Testis (tissue), 3 donors: ENCODE measurements around the gene ACYP1. TPM values are rescaled to one million over a fixed set of nuclear protein-coding genes. Genes with fewer than 3 reads are reported as not detected.

ENCODE experiments used
- DNase-seq: peaks from one replicate; pipeline ENCODE4 v3.0.0-alpha.2; 2019
- H3K27ac ChIP-seq, 2 donors: fragments of 200-600 bp; sonication (generic); one replicate each; pipeline ENCODE4 v1.5.1; 2019
- H3K27me3 ChIP-seq: fragments of 200-600 bp; sonication (generic); one replicate; pipeline ENCODE4 v1.5.1; 2019
- H3K36me3 ChIP-seq: fragments of 200-600 bp; sonication (generic); one replicate; pipeline ENCODE4 v1.5.1; 2017; ENCODE audit warnings: low read depth; ENCODE audit errors: missing control alignments
- H3K4me1 ChIP-seq: fragments of 200-600 bp; sonication (generic); one replicate; pipeline ENCODE4 v1.5.1; 2019
- H3K4me3 ChIP-seq, 2 donors: fragments of 200-600 bp; sonication (generic); one replicate each; pipeline ENCODE4 v1.5.1; 2017 to 2019
- H3K9me3 ChIP-seq: fragments of 200-600 bp; sonication (generic); one replicate; pipeline ENCODE4 v1.5.1; 2017
- POLR2A ChIP-seq: fragments of 450-650 bp; IDR thresholded peaks from one replicate; pipeline ENCODE4 v1.6.1; 2017; ENCODE audit warnings: antibody characterized with exemption, mild to moderate bottlenecking, moderate library complexity
- WGBS, 2 donors: methylation state at CpG; one replicate each; pipeline ENCODE4 v1.1.5; 2018; 5-methylcytosine and 5-hydroxymethylcytosine counted together
- intact Hi-C: fragments of 100-400 bp; cut with DNase I; formaldehyde crosslinking; loops from one replicate; pipeline ENCODE4 v1.15.1; 2023; ENCODE audit warnings: low total_unique reads
- polyA plus RNA-seq: library from polyadenylated mRNA; stranded (reverse); fragments of 350-450 nt; fragmentation: Illumina TruSeq; extraction: RNeasy Lipid Tissue Mini Kit (QIAGEN cat#74804); gene quantifications from one replicate; pipeline ENCODE4 v1.2.3, GENCODE V29; 2014; ENCODE audit warnings: low read depth, low replicate concordance; ENCODE audit not compliant: insufficient read depth
- total RNA-seq, 2 donors: library from RNA; depleted of rRNA; stranded (reverse); fragments of >200 nt; gene quantifications; one replicate each; pipeline ENCODE4 v1.2.3, GENCODE V29; 2016
- TF ChIP-seq, protein P1 (sequence below), 3 experiments: fragments of 450-650 bp in 2 of 3; fragments of 200-600 bp in 1 of 3; sonication (generic) in 1 of 3; IDR thresholded peaks; one replicate each; pipeline ENCODE4 v1.5.1; 2016 to 2019; ENCODE audit warnings: antibody characterized with exemption in 3 of 3, mild to moderate bottlenecking in 2 of 3, moderate library complexity in 1 of 3

ACYP1 gene
- total and polyA plus RNA-seq, 3 donors from 2014 or later: 20.1 to 38.8 (median 24.4) TPM

DNA sequence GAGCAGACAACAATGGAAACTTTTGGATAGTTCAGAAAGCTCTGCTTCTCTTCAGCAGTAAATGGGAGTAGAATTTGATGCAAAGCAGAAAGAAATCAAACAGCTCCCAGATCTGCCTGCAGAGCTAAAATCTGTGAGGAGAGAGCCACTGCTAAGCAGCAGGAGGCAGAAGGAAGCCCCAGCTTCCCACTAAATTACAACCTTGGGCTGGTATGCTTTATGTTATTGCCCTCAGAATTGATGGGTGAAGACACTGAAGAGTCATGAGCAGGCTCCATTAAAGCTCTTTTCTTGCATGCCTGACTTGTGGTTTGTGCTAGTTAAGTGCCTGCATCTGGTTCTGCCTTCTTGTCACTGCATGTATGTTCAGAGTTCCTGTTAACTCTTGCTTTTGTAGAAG lies 14.0 kb upstream of the ACYP1 start:
- H3K4me3 ChIP-seq: no peak overlapping the region
- no peak for DNase-seq
- intact Hi-C loops: no loop called here
- no peak overlapping the region for H3K27ac ChIP-seq
- no peaks in the 10 kb centered on the region for H3K36me3 ChIP-seq
- peaks cover 18% of the 10 kb centered on the region for H3K4me1 ChIP-seq
- TF ChIP-seq POLR2A: no peak
- TF ChIP-seq, protein P1, sequence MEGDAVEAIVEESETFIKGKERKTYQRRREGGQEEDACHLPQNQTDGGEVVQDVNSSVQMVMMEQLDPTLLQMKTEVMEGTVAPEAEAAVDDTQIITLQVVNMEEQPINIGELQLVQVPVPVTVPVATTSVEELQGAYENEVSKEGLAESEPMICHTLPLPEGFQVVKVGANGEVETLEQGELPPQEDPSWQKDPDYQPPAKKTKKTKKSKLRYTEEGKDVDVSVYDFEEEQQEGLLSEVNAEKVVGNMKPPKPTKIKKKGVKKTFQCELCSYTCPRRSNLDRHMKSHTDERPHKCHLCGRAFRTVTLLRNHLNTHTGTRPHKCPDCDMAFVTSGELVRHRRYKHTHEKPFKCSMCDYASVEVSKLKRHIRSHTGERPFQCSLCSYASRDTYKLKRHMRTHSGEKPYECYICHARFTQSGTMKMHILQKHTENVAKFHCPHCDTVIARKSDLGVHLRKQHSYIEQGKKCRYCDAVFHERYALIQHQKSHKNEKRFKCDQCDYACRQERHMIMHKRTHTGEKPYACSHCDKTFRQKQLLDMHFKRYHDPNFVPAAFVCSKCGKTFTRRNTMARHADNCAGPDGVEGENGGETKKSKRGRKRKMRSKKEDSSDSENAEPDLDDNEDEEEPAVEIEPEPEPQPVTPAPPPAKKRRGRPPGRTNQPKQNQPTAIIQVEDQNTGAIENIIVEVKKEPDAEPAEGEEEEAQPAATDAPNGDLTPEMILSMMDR (IDR thresholded peaks at IDR 0.05): no peak
- no peaks in the 10 kb centered on the region for H3K27me3 ChIP-seq
- H3K9me3 ChIP-seq: no peaks in the 10 kb centered on the region

DNA sequence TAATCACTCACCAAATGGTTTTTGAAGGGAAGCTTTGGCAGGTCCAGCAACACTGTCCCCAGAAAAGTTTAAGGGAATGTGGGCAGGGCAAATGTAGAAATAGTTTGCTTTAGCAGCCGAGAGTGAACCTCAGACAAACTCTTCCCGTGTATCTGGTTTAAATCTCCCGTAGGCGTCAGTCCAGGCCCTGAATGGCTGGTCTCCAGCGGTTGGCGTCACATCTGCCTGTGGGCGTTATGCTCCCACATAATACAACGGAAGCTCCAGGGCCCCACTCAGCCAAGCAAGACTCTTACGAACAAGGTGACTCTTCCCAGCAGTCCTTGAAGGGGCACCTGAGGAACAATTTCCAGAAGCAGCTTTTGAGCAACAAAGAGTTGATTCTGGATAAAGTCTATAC lies 6.6 kb upstream of the ACYP1 start:
- Histone ChIP-seq H3K9me3 (no peaks in the 10 kb centered on the region), H3K27me3 (no peaks in the 10 kb centered on the region), H3K36me3 (no peaks in the 10 kb centered on the region), H3K27ac (peak overlapping the region in 1 of 2 donors; percentile 81), H3K4me1 (peaks cover 14% of the 10 kb centered on the region), H3K4me3 (peak overlapping the region in 1 of 2 donors; percentile 73)
- WGBS, 2 donors: 69 to 75% methylated on average over 9 of the region's 9 CpGs
- TF ChIP-seq, protein P1 (IDR thresholded peaks at IDR 0.05): no peak
- intact Hi-C loops: no loop called here
- DNase-seq: no peak

DNA sequence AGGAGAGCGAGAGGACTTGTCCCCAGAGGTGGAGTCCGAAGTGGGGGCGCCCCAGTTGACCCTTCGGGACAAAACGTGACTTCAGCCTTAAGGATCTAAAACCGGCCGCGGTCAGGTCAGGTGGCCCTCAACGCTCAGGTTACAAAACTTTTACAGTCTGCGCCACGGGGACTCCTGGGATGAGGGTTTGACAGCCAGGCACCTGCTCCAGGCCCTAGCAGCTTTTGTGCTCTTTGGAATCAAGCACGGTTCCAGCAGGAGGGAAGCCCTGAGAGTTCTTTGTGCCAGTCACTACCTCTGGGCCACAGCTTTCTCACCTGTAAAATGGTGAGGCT lies 6.0 kb upstream of the ACYP1 start:
- Histone ChIP-seq H3K36me3 (no peaks in the 10 kb centered on the region), H3K4me1 (peaks cover 14% of the 10 kb centered on the region), H3K9me3 (no peaks in the 10 kb centered on the region), H3K27me3 (no peaks in the 10 kb centered on the region), H3K4me3 (peak overlapping the region; percentile 55 to 73), H3K27ac (peak overlapping the region; percentile 78 to 81)
- TF ChIP-seq, protein P1 (IDR thresholded peaks at IDR 0.05): no peak
- TF ChIP-seq POLR2A: no peak
- 12 to 25% methylated on average over 1 to 12 of the region's 12 CpGs for WGBS, 2 donors
- no peak for DNase-seq
- intact Hi-C loops: loop anchor here (10.0 kb wide), 1 partner anchor 125 kb away; no protein-coding TSS in a partner anchor

DNA sequence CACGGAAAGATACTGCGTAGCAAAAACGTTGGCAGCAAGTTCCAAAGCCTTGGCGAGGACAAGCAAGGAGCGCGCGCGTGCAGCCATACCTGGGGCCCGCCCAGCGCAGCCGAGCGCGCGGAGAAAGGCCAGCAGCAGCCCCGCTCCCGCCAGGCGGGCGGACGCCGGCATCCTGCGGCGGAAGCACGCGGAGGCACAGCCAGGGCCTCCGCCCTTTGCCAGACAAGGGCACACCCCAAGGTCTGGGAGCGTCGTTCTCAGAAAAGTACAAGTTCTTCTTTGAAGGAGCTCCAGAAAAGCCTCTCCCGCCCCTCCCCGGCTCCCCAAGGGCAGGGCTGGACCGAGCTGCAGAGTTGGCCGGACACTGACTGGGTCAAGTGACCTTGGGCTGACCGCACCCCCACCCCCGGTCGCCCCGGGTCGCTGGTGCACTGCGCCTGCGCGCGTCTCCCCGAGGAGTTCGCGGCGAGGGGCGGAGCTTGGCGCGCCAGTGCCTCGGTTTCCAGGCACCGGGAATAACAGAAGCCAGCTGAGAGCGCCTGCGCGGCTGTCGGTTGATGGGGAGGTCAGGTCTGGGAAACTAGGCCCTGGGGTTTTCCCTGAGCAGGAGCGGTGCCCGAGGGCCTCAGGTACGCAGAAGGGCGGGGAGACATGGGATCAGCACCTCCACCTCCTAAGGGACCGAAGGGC lies 5.4 kb upstream of the ACYP1 start, which contains the start of gene ZC2HC1C:
Gene ZC2HC1C, plus strand, starts transcription at position 521 of the 690 bp plus-strand sequence. CDS start 933 bp downstream, outside the sequence.
- peak within 1 kb of the TSS; percentile 78 to 81 for H3K27ac ChIP-seq
- H3K9me3 ChIP-seq: no peaks in the 10 kb centered on the region
- H3K36me3 ChIP-seq: no peaks in the 10 kb centered on the region
- H3K4me1 ChIP-seq: peaks cover 14% of the 10 kb centered on the region
- WGBS, 2 donors: 0 to 1% methylated on average over 19 to 51 of the region's 58 CpGs
- DNase-seq: peak; percentile 95
- peak within 1 kb of the TSS; percentile 55 to 73 for H3K4me3 ChIP-seq
- intact Hi-C loops: loop anchor here (10.0 kb wide), 1 partner anchor 124 kb away; no protein-coding TSS in a partner anchor
- TF ChIP-seq POLR2A: no peak
- TF ChIP-seq, protein P1 (IDR thresholded peaks at IDR 0.05): no peak
- no peaks in the 10 kb centered on the region for H3K27me3 ChIP-seq
